Measurements from ENCODE around the gene ARHGAP11A. TPM values are rescaled to one million over a fixed set of nuclear protein-coding genes. Genes with fewer than 3 reads are reported as not detected.

Gene ARHGAP11A
- total and polyA plus RNA-seq, 2 donors (not counting 3 experiments of a cell fraction or from before 2014, with no cell fraction given): 6.6 to 82.3 TPM

GRCh38 chr15:32667321-32667720 lies 52.0 kb downstream of the ARHGAP11A start:
- H3K27me3 ChIP-seq (ENCODE audit: control insufficient read depth in 2 of 2, insufficient read depth in 2 of 2, low read length in 2 of 2): no peaks in the 10 kb centered on the region
- no peak overlapping the region for H3K4me3 ChIP-seq (replicated peaks in 1 of 3; ENCODE audit: insufficient read depth in 1 of 3, low read depth in 1 of 3, low read length in 3 of 3)
- H3K4me2 ChIP-seq (ENCODE audit: insufficient read depth, low read length): no peak overlapping the region
- dilution Hi-C loops (cut with MboI; ENCODE audit: extremely low pct_ligation_motif_present, low sequenced_read_pairs) (no loop called here), intact Hi-C loops (cut with micrococcal nuclease) (no loop called here)
- no peak overlapping the region for H3K9ac ChIP-seq (replicated peaks; ENCODE audit: extremely low read depth, insufficient read depth, low read length)
- no peak overlapping the region for H2AFZ ChIP-seq (ENCODE audit: low read depth, low read length)
- TF ChIP-seq EZH2 (IDR thresholded peaks at IDR 0.05; ENCODE audit: borderline replicate concordance, low read depth, low read length, severe bottlenecking): no peak
- no peak for TF ChIP-seq FOS (IDR thresholded peaks at IDR 0.05; ENCODE audit: borderline replicate concordance, insufficient read depth, low read length)
- no peak for TF ChIP-seq MAX (IDR thresholded peaks at IDR 0.05; ENCODE audit: insufficient read depth, insufficient read length)
- no peak for TF ChIP-seq MYC (IDR thresholded peaks at IDR 0.05; ENCODE audit: low read depth, low read length)
- no peak for TF ChIP-seq POLR2AphosphoS5 (IDR thresholded peaks at IDR 0.05; ENCODE audit: insufficient read depth, low read depth, low read length)
- TF ChIP-seq JUN (IDR thresholded peaks at IDR 0.05; ENCODE audit: borderline replicate concordance, insufficient read depth, insufficient read length, low read depth): no peak
- no peak for TF ChIP-seq CTCF (IDR thresholded peaks at IDR 0.05; ENCODE audit: extremely low read depth in 1 of 2, insufficient read depth in 1 of 2, low read depth in 1 of 2, low read length in 2 of 2)
- TF ChIP-seq POLR2A (IDR thresholded peaks at IDR 0.05; ENCODE audit: low read depth, low read length): no peak
- TF ChIP-seq GATA2 (IDR thresholded peaks at IDR 0.05; ENCODE audit: insufficient read depth, insufficient read length, low read depth, low read length): no peak
- no peak overlapping the region for H3K27ac ChIP-seq (ENCODE audit: insufficient read depth, low read depth, low read length)
- H3K9me3 ChIP-seq (replicated peaks; ENCODE audit: control insufficient read depth, insufficient read depth, low read length): no peaks in the 10 kb centered on the region
- BruUV-seq (replicated peaks): no TSS peak
- DNase-seq (ENCODE audit: low read depth, low spot score) (no peak), FAIRE-seq (no peak)
- no peaks in the 10 kb centered on the region for H3K9me1 ChIP-seq (replicated peaks; ENCODE audit: control insufficient read depth, extremely low read depth, insufficient read depth, low read length)
- CTCF ChIA-PET: interaction anchor here (2.6 to 2.9 kb wide), 2 partner anchors 269 to 327 kb away, joined by 14 to 19 read pairs; no protein-coding TSS in a partner anchor
- H3K4me1 ChIP-seq (ENCODE audit: control insufficient read depth, extremely low read depth, insufficient read depth, low read length): no peaks in the 10 kb centered on the region
- H3K79me2 ChIP-seq (ENCODE audit: control insufficient read depth, insufficient read depth, low read length): no peaks in the 10 kb centered on the region
- POLR2A ChIA-PET: no interaction called here
- H4K20me1 ChIP-seq (replicated peaks; ENCODE audit: control insufficient read depth, extremely low read depth, insufficient read depth, low read length): no peaks in the 10 kb centered on the region
- peaks cover 0 to 4% of the 10 kb centered on the region in 2 experiments for H3K36me3 ChIP-seq (ENCODE audit: control insufficient read depth in 2 of 2, extremely low read depth in 1 of 2, insufficient read depth in 2 of 2, low read length in 2 of 2)

All from endothelial cell of umbilical vein (primary cell).